K562 (cell line): ENCODE data around the gene ZBTB46. TPM values are rescaled to one million over a fixed set of nuclear protein-coding genes. Genes with fewer than 3 reads are reported as not detected.

ENCODE experiments used
- ATAC-seq: fragments of 200-7000 bp; cut with Tn5 transposase; 3 replicates; pipeline ENCODE4 v1.9.1; 2020; ENCODE audit warnings: moderate library complexity
- BruUV-seq: library from RNA; stranded (reverse); fragments of 400-500 nt; replicated peaks from 2 replicates; lab custom pipeline; 2021; lab: Mats Ljungman, UMichigan
- CTCF ChIA-PET: fragments of 300-600 bp; formaldehyde crosslinking; extraction: SDS; loops from one replicate; lab custom pipeline; 2021; ENCODE audit warnings: low intra/inter-chr PET ratio; lab: Yijun Ruan, JAX
- POLR2A ChIA-PET: fragments of 300-600, 350-650 bp; sonication (Branson Sonifier 250); formaldehyde crosslinking; extraction: SDS; loops from one replicate; lab custom pipeline; 2021; ENCODE audit warnings: antibody characterized with exemption, inconsistent platforms; lab: Yijun Ruan, JAX
- DNase-seq, 4 experiments: peaks; one replicate each; pipeline versions ENCODE4 v3.0.0 to v3.0.0-alpha.2; 2011 to 2018; ENCODE audit warnings: low spot score in 3 of 4, mixed read lengths in 3 of 4; ENCODE audit errors: extremely low read depth in 1 of 4
- FAIRE-seq: peaks from 2 replicates; lab custom pipeline; 2011; peaks lifted over from hg19 to GRCh38; lab: Jason Lieb, UNC
- H2AFZ ChIP-seq: 2 replicates; pipeline ENCODE4 v1.6.0; 2011; ENCODE audit warnings: low read depth, low read length, control low read depth, inconsistent platforms
- H3K27ac ChIP-seq: fragments of 200-600 bp; 3 replicates; pipeline ENCODE4 v1.8.0; 2011; ENCODE audit warnings: low read depth, mild to moderate bottlenecking, control low read depth, inconsistent platforms, low read length, moderate library complexity, mixed read lengths; ENCODE audit errors: extremely low read depth
- H3K27me3 ChIP-seq, 2 experiments: fragments of 300-600 bp in 1 of 2; 2 replicates in 1 of 2; 3 replicates in 1 of 2; pipeline versions ENCODE4 v1.6.0 to v1.8.0; 2011; ENCODE audit warnings: inconsistent platforms in 2 of 2, low read length in 2 of 2, mild to moderate bottlenecking in 1 of 2, mixed read lengths in 1 of 2, moderate library complexity in 1 of 2; ENCODE audit not compliant: control insufficient read depth in 2 of 2, insufficient read depth in 2 of 2
- H3K36me3 ChIP-seq: fragments of 300-600 bp; 3 replicates; pipeline ENCODE4 v1.8.0; 2011; ENCODE audit warnings: mild to moderate bottlenecking, low read length, inconsistent platforms; ENCODE audit not compliant: control insufficient read depth, insufficient read depth
- H3K4me1 ChIP-seq, 2 experiments: fragments of 200-600 bp in 1 of 2; replicated peaks in 1 of 2; 2 replicates in 1 of 2; 3 replicates in 1 of 2; pipeline versions ENCODE4 v1.5.1 to v1.8.0; 2011; ENCODE audit warnings: inconsistent platforms in 2 of 2, low read length in 2 of 2, mild to moderate bottlenecking in 1 of 2, mixed read lengths in 1 of 2, moderate library complexity in 1 of 2; ENCODE audit not compliant: control insufficient read depth in 2 of 2, insufficient read depth in 2 of 2
- H3K4me2 ChIP-seq: 2 replicates; pipeline ENCODE4 v1.6.1; 2011; ENCODE audit warnings: low read length, control low read depth, inconsistent platforms, mixed read lengths; ENCODE audit not compliant: insufficient read depth
- H3K4me3 ChIP-seq: fragments of 200-600 bp; sonication (generic), shearing (Covaris generic); 2 replicates; pipeline ENCODE4 v1.5.1; 2016; ENCODE audit warnings: control low read depth, inconsistent platforms
- H3K79me2 ChIP-seq: fragments of 200-600 bp; 3 replicates; pipeline ENCODE4 v1.8.0; 2011; ENCODE audit warnings: low read length, inconsistent platforms; ENCODE audit not compliant: control insufficient read depth, insufficient read depth
- H3K9ac ChIP-seq, 2 experiments: 2 replicates each; pipeline versions ENCODE4 v1.6.0 to v1.6.1; 2011; ENCODE audit warnings: low read depth in 2 of 2, low read length in 2 of 2, control low read depth in 1 of 2, inconsistent platforms in 1 of 2, mild to moderate bottlenecking in 1 of 2, mixed read lengths in 1 of 2; ENCODE audit not compliant: insufficient read depth in 1 of 2
- H3K9me1 ChIP-seq: one replicate; pipeline ENCODE4 v1.6.0; 2011; ENCODE audit warnings: inconsistent platforms, mild to moderate bottlenecking, low read length, moderate library complexity; ENCODE audit not compliant: control insufficient read depth, insufficient read depth
- H3K9me3 ChIP-seq: replicated peaks from 2 replicates; pipeline ENCODE4 v1.5.1; 2011; ENCODE audit warnings: low read depth, low read length, inconsistent platforms; ENCODE audit not compliant: control insufficient read depth, insufficient read depth
- H4K20me1 ChIP-seq: replicated peaks from 2 replicates; pipeline ENCODE4 v1.6.1; 2011; ENCODE audit warnings: low read length, inconsistent platforms, mixed read lengths; ENCODE audit not compliant: control insufficient read depth, insufficient read depth
- ATF2 ChIP-seq: sonication (generic); formaldehyde crosslinking; IDR thresholded peaks from 2 replicates; pipeline ENCODE4 v1.8.1; 2022; ENCODE audit warnings: missing genetic modification reagents
- BHLHE40 ChIP-seq: IDR thresholded peaks from 2 replicates; pipeline ENCODE4 v1.6.1; 2011; ENCODE audit warnings: low read length, improper control_type of control experiment
- ERF ChIP-seq: fragments of 450-650 bp; formaldehyde crosslinking; IDR thresholded peaks from 2 replicates; pipeline ENCODE4 v1.4.0; 2020; ENCODE audit warnings: mild to moderate bottlenecking, mixed read lengths
- ETV1 ChIP-seq: fragments of 450-650 bp; conservative IDR thresholded peaks from 2 replicates; pipeline ENCODE4 v1.6.1; 2016; ENCODE audit warnings: missing genetic modification characterization, control low read depth, low read depth, missing compliant biosample characterization
- FOXJ2 ChIP-seq: fragments of 200-800 bp; sonication (Bioruptor generic); IDR thresholded peaks from 2 replicates; pipeline ENCODE4 v1.6.1; 2016; ENCODE audit warnings: missing genetic modification characterization, missing compliant biosample characterization
- NFE2 ChIP-seq: IDR thresholded peaks from 2 replicates; pipeline ENCODE4 v1.6.1; 2014; ENCODE audit warnings: antibody characterized with exemption, low read depth
- RBM22 ChIP-seq: fragments of 200-400 bp; formaldehyde crosslinking; IDR thresholded peaks from 2 replicates; pipeline ENCODE4 v1.6.1; 2018; ENCODE audit warnings: low read length, low read depth; ENCODE audit not compliant: poor library complexity, severe bottlenecking
- SP1 ChIP-seq: sonication (generic); formaldehyde crosslinking; IDR thresholded peaks from 2 replicates; pipeline ENCODE4 v1.8.1; 2022; ENCODE audit warnings: mild to moderate bottlenecking, missing genetic modification reagents
- TAF15 ChIP-seq: fragments of 200-400 bp; formaldehyde crosslinking; IDR thresholded peaks from 2 replicates; pipeline ENCODE4 v1.6.1; 2017; ENCODE audit warnings: mild to moderate bottlenecking, low read depth, low read length, moderate library complexity
- TAF7 ChIP-seq: fragments of 450-650 bp; IDR thresholded peaks from 2 replicates; pipeline ENCODE4 v1.6.1; 2016; ENCODE audit warnings: missing genetic modification characterization, missing compliant biosample characterization
- ZNF436 ChIP-seq: fragments of 250-450, 450-650 bp; sonication (Bioruptor Pico); formaldehyde crosslinking; IDR thresholded peaks from 2 replicates; pipeline ENCODE4 v1.7.0; 2020; ENCODE audit warnings: mild to moderate bottlenecking
- ZNF778 ChIP-seq: fragments of 450-650 bp; formaldehyde crosslinking; IDR thresholded peaks from 2 replicates; pipeline ENCODE4 v1.4.0; 2020; ENCODE audit warnings: mild to moderate bottlenecking, moderate library complexity
- WGBS: fragments of 100-300 bp; shearing (Covaris generic); methylation state at CpG from one replicate; pipeline ENCODE4 v1.1.6; 2016; ENCODE audit warnings: low coverage, mixed read lengths; ENCODE audit not compliant: insufficient coverage; ENCODE audit errors: missing lambda C conversion rate; 5-methylcytosine and 5-hydroxymethylcytosine counted together
- in situ Hi-C: fragments of 300-500 bp; cut with MboI; formaldehyde crosslinking; loops from 4 replicates; pipeline ENCODE4 v1.15.0; 2018; ENCODE audit warnings: inconsistent platforms, mixed read lengths
- intact Hi-C: fragments of 100-400 bp; cut with micrococcal nuclease; formaldehyde crosslinking; loops from 2 replicates; pipeline ENCODE4 v1.14.2; 2022
- polyA plus RNA-seq, 8 experiments: library from polyadenylated mRNA; depleted of rRNA in 4 of 8; stranded (reverse) in 5 of 8; unstranded in 3 of 8; fragments of >200 nt; fragmentation: Nextera tagmentation in 2 of 8; fragmentation: Illumina TruSeq in 1 of 8; extraction: Ambion mirVana in 2 of 8; extraction: Trizol in 1 of 8; gene quantifications; 2 replicates each; pipeline versions ENCODE4 v1.2.1 to v1.2.3, GENCODE V29; 2011 to 2014; ENCODE audit warnings: inconsistent platforms in 1 of 8, missing spikeins in 1 of 8
- total RNA-seq, 7 experiments: library from RNA; depleted of rRNA in 6 of 7; stranded (reverse); fragments of >200 nt in 6 of 7; fragmentation: Illumina TruSeq in 2 of 7; extraction: Trizol in 2 of 7; gene quantifications; 2 replicates each; pipeline versions ENCODE4 v1.2.1 to v1.2.3, GENCODE V29; 2011 to 2021; ENCODE audit warnings: low replicate concordance in 1 of 7
- TF ChIP-seq, protein P1 (sequence below): fragments of 250-450 bp; sonication (Bioruptor Pico); IDR thresholded peaks from 2 replicates; pipeline ENCODE4 v1.8.0; 2022; ENCODE audit warnings: moderate library complexity, mild to moderate bottlenecking, inconsistent platforms
- TF ChIP-seq, protein P2 (sequence below): sonication (generic); IDR thresholded peaks from 2 replicates; pipeline ENCODE4 v1.6.1; 2016

ZBTB46 gene
- total and polyA plus RNA-seq, 9 of the 15 experiments (the other 6 are each of a cell fraction or from before 2014, with no cell fraction given), result 0.29 to 4.1 (median 1.1) TPM

DNA sequence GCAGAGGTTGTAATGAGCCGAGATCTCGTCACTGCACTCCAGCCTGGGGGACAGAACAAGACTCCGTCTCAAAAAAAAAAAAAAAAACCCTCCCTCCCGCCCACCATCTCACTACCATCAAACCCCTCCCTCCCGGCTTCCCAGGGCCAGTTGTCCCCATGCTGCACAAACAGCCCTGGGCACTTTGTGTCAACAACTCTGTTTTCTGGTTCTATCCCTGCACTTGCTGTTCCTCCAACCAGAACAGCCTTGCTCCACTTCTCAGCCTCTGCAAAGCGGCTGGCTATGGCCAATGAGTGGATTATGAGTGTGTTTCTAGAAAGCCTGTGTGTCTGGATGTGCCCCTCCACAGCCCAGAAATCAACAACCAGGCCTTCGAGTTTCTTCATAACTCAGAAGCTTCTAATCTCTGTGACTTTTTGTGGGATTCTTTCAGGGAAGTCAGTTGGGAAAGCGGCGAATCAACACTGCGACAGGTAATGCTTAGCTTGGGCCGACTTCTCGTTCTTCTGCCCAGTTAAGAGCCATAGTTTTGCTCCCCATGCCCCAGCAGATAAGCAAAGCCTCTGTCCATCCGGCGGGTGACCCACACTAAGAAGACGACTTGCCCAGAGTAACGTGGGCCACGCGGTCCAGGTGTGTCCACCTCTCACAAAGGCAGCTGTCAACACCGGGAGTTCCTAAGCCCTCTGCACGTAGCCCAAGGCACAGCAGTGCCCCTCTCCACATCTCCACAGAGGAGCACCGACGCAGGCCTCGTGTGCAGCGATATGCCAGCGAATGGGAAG is 5.5 kb downstream of the ZBTB46 start:
- in situ Hi-C loops, result no loop called here
- no TSS peak for BruUV-seq
- TF ChIP-seq ETV1 (tag), result no peak
- no peak for TF ChIP-seq SP1 (CRISPR knock-in tag)
- TF ChIP-seq RBM22, result no peak
- no peak for TF ChIP-seq ATF2 (CRISPR knock-in tag)
- no peak for TF ChIP-seq ZNF436
- no peak for TF ChIP-seq ERF (CRISPR knock-in tag)
- no peak for TF ChIP-seq TAF15
- TF ChIP-seq, protein P1, sequence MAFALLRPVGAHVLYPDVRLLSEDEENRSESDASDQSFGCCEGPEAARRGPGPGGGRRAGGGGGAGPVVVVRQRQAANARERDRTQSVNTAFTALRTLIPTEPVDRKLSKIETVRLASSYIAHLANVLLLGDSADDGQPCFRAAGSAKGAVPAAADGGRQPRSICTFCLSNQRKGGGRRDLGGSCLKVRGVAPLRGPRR (CRISPR knock-in tag), result no peak
- no peak for TF ChIP-seq TAF7
- TF ChIP-seq ZNF778, result no peak
- no peak for TF ChIP-seq BHLHE40
- TF ChIP-seq, protein P2, sequence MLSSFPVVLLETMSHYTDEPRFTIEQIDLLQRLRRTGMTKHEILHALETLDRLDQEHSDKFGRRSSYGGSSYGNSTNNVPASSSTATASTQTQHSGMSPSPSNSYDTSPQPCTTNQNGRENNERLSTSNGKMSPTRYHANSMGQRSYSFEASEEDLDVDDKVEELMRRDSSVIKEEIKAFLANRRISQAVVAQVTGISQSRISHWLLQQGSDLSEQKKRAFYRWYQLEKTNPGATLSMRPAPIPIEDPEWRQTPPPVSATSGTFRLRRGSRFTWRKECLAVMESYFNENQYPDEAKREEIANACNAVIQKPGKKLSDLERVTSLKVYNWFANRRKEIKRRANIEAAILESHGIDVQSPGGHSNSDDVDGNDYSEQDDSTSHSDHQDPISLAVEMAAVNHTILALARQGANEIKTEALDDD, result no peak
- TF ChIP-seq FOXJ2 (tag), result no peak
- TF ChIP-seq NFE2, result no peak
- H4K20me1 ChIP-seq, result 0 out of 2 replicates have a peak, but pooled peaks cover 10% of the 10 kb centered on the region
- peaks cover 12 to 28% of the 10 kb centered on the region in 2 experiments; a peak in 4 of 5 replicates for H3K27me3 ChIP-seq
- intact Hi-C loops, result no loop called here
- H3K36me3 ChIP-seq, result no peaks in the 10 kb centered on the region
- H3K27ac ChIP-seq, result no peak overlapping the region
- ATAC-seq (no peak), DNase-seq (no peak), FAIRE-seq (no peak)
- no peaks in the 10 kb centered on the region for H3K9me3 ChIP-seq
- POLR2A ChIA-PET, result interaction anchor here (1.2 kb wide), 1 partner anchor 40 kb away, joined by 3 read pairs; the partner anchor contains the start of gene TPD52L2
- H3K9me1 ChIP-seq, result no peaks in the 10 kb centered on the region
- H3K79me2 ChIP-seq, result no peaks in the 10 kb centered on the region
- H3K4me3 ChIP-seq, result no peak overlapping the region
- CTCF ChIA-PET, result no interaction called here
- no peak overlapping the region for H2AFZ ChIP-seq
- H3K9ac ChIP-seq, result no peak overlapping the region
- H3K4me1 ChIP-seq, result peaks cover 10 to 30% of the 10 kb centered on the region in 2 experiments
- no peak overlapping the region for H3K4me2 ChIP-seq
- 47% methylated on average over 20 of the region's 25 CpGs for WGBS
